K562 (cell line): ENCODE measurements around the gene ADGRL3. TPM values are rescaled to one million over a fixed set of nuclear protein-coding genes. Genes with fewer than 3 reads are reported as not detected.

Source experiments
- ATAC-seq: fragments of 200-7000 bp; cut with Tn5 transposase; 3 replicates; pipeline ENCODE4 v1.9.1; 2020; ENCODE audit warnings: moderate library complexity
- BruUV-seq: library from RNA; stranded (reverse); fragments of 400-500 nt; replicated peaks from 2 replicates; lab custom pipeline; 2021; lab: Mats Ljungman, UMichigan
- CTCF ChIA-PET: fragments of 300-600 bp; formaldehyde crosslinking; extraction: SDS; loops from one replicate; lab custom pipeline; 2021; ENCODE audit warnings: low intra/inter-chr PET ratio; lab: Yijun Ruan, JAX
- POLR2A ChIA-PET: fragments of 300-600, 350-650 bp; sonication (Branson Sonifier 250); formaldehyde crosslinking; extraction: SDS; loops from one replicate; lab custom pipeline; 2021; ENCODE audit warnings: antibody characterized with exemption, inconsistent platforms; lab: Yijun Ruan, JAX
- DNase-seq, 4 experiments: peaks; one replicate each; pipeline versions ENCODE4 v3.0.0 to v3.0.0-alpha.2; 2011 to 2018; ENCODE audit warnings: low spot score in 3 of 4, mixed read lengths in 3 of 4; ENCODE audit errors: extremely low read depth in 1 of 4
- FAIRE-seq: peaks from 2 replicates; lab custom pipeline; 2011; peaks lifted over from hg19 to GRCh38; lab: Jason Lieb, UNC
- H2AFZ ChIP-seq: 2 replicates; pipeline ENCODE4 v1.6.0; 2011; ENCODE audit warnings: low read depth, low read length, control low read depth, inconsistent platforms
- H3K27ac ChIP-seq: fragments of 200-600 bp; 3 replicates; pipeline ENCODE4 v1.8.0; 2011; ENCODE audit warnings: low read depth, mild to moderate bottlenecking, control low read depth, inconsistent platforms, low read length, moderate library complexity, mixed read lengths; ENCODE audit errors: extremely low read depth
- H3K27me3 ChIP-seq, 2 experiments: fragments of 300-600 bp in 1 of 2; 2 replicates in 1 of 2; 3 replicates in 1 of 2; pipeline versions ENCODE4 v1.6.0 to v1.8.0; 2011; ENCODE audit warnings: inconsistent platforms in 2 of 2, low read length in 2 of 2, mild to moderate bottlenecking in 1 of 2, mixed read lengths in 1 of 2, moderate library complexity in 1 of 2; ENCODE audit not compliant: control insufficient read depth in 2 of 2, insufficient read depth in 2 of 2
- H3K36me3 ChIP-seq: fragments of 300-600 bp; 3 replicates; pipeline ENCODE4 v1.8.0; 2011; ENCODE audit warnings: mild to moderate bottlenecking, low read length, inconsistent platforms; ENCODE audit not compliant: control insufficient read depth, insufficient read depth
- H3K4me1 ChIP-seq, 2 experiments: fragments of 200-600 bp in 1 of 2; replicated peaks in 1 of 2; 2 replicates in 1 of 2; 3 replicates in 1 of 2; pipeline versions ENCODE4 v1.5.1 to v1.8.0; 2011; ENCODE audit warnings: inconsistent platforms in 2 of 2, low read length in 2 of 2, mild to moderate bottlenecking in 1 of 2, mixed read lengths in 1 of 2, moderate library complexity in 1 of 2; ENCODE audit not compliant: control insufficient read depth in 2 of 2, insufficient read depth in 2 of 2
- H3K4me2 ChIP-seq: 2 replicates; pipeline ENCODE4 v1.6.1; 2011; ENCODE audit warnings: low read length, control low read depth, inconsistent platforms, mixed read lengths; ENCODE audit not compliant: insufficient read depth
- H3K4me3 ChIP-seq: fragments of 200-600 bp; sonication (generic), shearing (Covaris generic); 2 replicates; pipeline ENCODE4 v1.5.1; 2016; ENCODE audit warnings: control low read depth, inconsistent platforms
- H3K79me2 ChIP-seq: fragments of 200-600 bp; 3 replicates; pipeline ENCODE4 v1.8.0; 2011; ENCODE audit warnings: low read length, inconsistent platforms; ENCODE audit not compliant: control insufficient read depth, insufficient read depth
- H3K9ac ChIP-seq, 2 experiments: 2 replicates each; pipeline versions ENCODE4 v1.6.0 to v1.6.1; 2011; ENCODE audit warnings: low read depth in 2 of 2, low read length in 2 of 2, control low read depth in 1 of 2, inconsistent platforms in 1 of 2, mild to moderate bottlenecking in 1 of 2, mixed read lengths in 1 of 2; ENCODE audit not compliant: insufficient read depth in 1 of 2
- H3K9me1 ChIP-seq: one replicate; pipeline ENCODE4 v1.6.0; 2011; ENCODE audit warnings: inconsistent platforms, mild to moderate bottlenecking, low read length, moderate library complexity; ENCODE audit not compliant: control insufficient read depth, insufficient read depth
- H3K9me3 ChIP-seq: replicated peaks from 2 replicates; pipeline ENCODE4 v1.5.1; 2011; ENCODE audit warnings: low read depth, low read length, inconsistent platforms; ENCODE audit not compliant: control insufficient read depth, insufficient read depth
- H4K20me1 ChIP-seq: replicated peaks from 2 replicates; pipeline ENCODE4 v1.6.1; 2011; ENCODE audit warnings: low read length, inconsistent platforms, mixed read lengths; ENCODE audit not compliant: control insufficient read depth, insufficient read depth
- CEBPZ ChIP-seq: fragments of 150-350 bp; IDR thresholded peaks from 2 replicates; pipeline ENCODE4 v1.6.1; 2014; ENCODE audit warnings: low read depth, mild to moderate bottlenecking, low read length, borderline replicate concordance
- HNRNPUL1 ChIP-seq: fragments of 200-400 bp; formaldehyde crosslinking; IDR thresholded peaks from 2 replicates; pipeline ENCODE4 v1.6.1; 2017; ENCODE audit warnings: low read length
- MNT ChIP-seq, 2 experiments: fragments of 450-650 bp; conservative IDR thresholded peaks; 2 replicates each; pipeline ENCODE4 v1.6.1; 2017; ENCODE audit warnings: mild to moderate bottlenecking in 2 of 2, moderate library complexity in 2 of 2
- PURB ChIP-seq: sonication (generic); formaldehyde crosslinking; IDR thresholded peaks from 2 replicates; pipeline ENCODE4 v1.9.0; 2021; ENCODE audit warnings: low read depth, mild to moderate bottlenecking, missing genetic modification reagents
- ZBTB9 ChIP-seq: fragments of 450-650 bp; formaldehyde crosslinking; IDR thresholded peaks from 2 replicates; pipeline ENCODE4 v1.4.0; 2020; ENCODE audit warnings: mild to moderate bottlenecking, moderate library complexity
- ZSCAN32 ChIP-seq: fragments of 450-650 bp; formaldehyde crosslinking; IDR thresholded peaks from 2 replicates; pipeline ENCODE4 v1.4.0; 2020; ENCODE audit warnings: mild to moderate bottlenecking, moderate library complexity
- WGBS: fragments of 100-300 bp; shearing (Covaris generic); methylation state at CpG from one replicate; pipeline ENCODE4 v1.1.6; 2016; ENCODE audit warnings: low coverage, mixed read lengths; ENCODE audit not compliant: insufficient coverage; ENCODE audit errors: missing lambda C conversion rate; 5-methylcytosine and 5-hydroxymethylcytosine counted together
- in situ Hi-C: fragments of 300-500 bp; cut with MboI; formaldehyde crosslinking; loops from 4 replicates; pipeline ENCODE4 v1.15.0; 2018; ENCODE audit warnings: inconsistent platforms, mixed read lengths
- intact Hi-C: fragments of 100-400 bp; cut with micrococcal nuclease; formaldehyde crosslinking; loops from 2 replicates; pipeline ENCODE4 v1.14.2; 2022
- polyA plus RNA-seq, 8 experiments: library from polyadenylated mRNA; depleted of rRNA in 4 of 8; stranded (reverse) in 5 of 8; unstranded in 3 of 8; fragments of >200 nt; fragmentation: Nextera tagmentation in 2 of 8; fragmentation: Illumina TruSeq in 1 of 8; extraction: Ambion mirVana in 2 of 8; extraction: Trizol in 1 of 8; gene quantifications; 2 replicates each; pipeline versions ENCODE4 v1.2.1 to v1.2.3, GENCODE V29; 2011 to 2014; ENCODE audit warnings: inconsistent platforms in 1 of 8, missing spikeins in 1 of 8
- total RNA-seq, 7 experiments: library from RNA; depleted of rRNA in 6 of 7; stranded (reverse); fragments of >200 nt in 6 of 7; fragmentation: Illumina TruSeq in 2 of 7; extraction: Trizol in 2 of 7; gene quantifications; 2 replicates each; pipeline versions ENCODE4 v1.2.1 to v1.2.3, GENCODE V29; 2011 to 2021; ENCODE audit warnings: low replicate concordance in 1 of 7

The ADGRL3 gene
- total and polyA plus RNA-seq, 9 of the 15 experiments (the other 6 are each of a cell fraction or from before 2014, with no cell fraction given): 0.03 to 0.14 (median 0.04) TPM; not detected in 2

GRCh38 chr4:61185288-61185687 is 14.8 kb upstream of the ADGRL3 start (continued):
- TF ChIP-seq ZBTB9 (CRISPR knock-in tag): no peak

- Histone ChIP-seq H3K9me3 (no peaks in the 10 kb centered on the region), H3K4me3 (no peak overlapping the region), H3K27ac (no peak overlapping the region), H3K4me1 (no peaks in the 10 kb centered on the region), H3K9me1 (no peaks in the 10 kb centered on the region), H3K27me3 (no peaks in the 10 kb centered on the region), H3K79me2 (no peaks in the 10 kb centered on the region), H3K9ac (no peak overlapping the region), H4K20me1 (no peaks in the 10 kb centered on the region), H3K36me3 (no peaks in the 10 kb centered on the region), H3K4me2 (no peak overlapping the region), H2AFZ (no peak overlapping the region)
- in situ Hi-C loops: no loop called here
- no peak for FAIRE-seq
- DNase-seq: no peak
- no peak for ATAC-seq
- BruUV-seq: no TSS peak
- 0% methylated on average over 2 of the region's 2 CpGs for WGBS
- CTCF ChIA-PET: no interaction called here
- no peak for TF ChIP-seq HNRNPUL1
- no peak for TF ChIP-seq ZSCAN32
- TF ChIP-seq MNT (conservative IDR thresholded peaks at IDR 0.05): no peak
- TF ChIP-seq PURB (CRISPR knock-in tag): no peak
- TF ChIP-seq CEBPZ: no peak
- POLR2A ChIA-PET: no interaction called here
- intact Hi-C loops: no loop called here
Measured at GRCh38 chr4:61192392-61192791, 7.7 kb upstream of the ADGRL3 start.
